ENCODE measurements around the gene MTTP.

The MTTP gene

GRCh38 chr4:99593781-99594641 is 19.4 kb downstream of the MTTP start:
- no peak for DNase-seq

GRCh38 chr4:99594818-99595217 is 20.2 kb downstream of the MTTP start:
- no peak for DNase-seq

GRCh38 chr4:99606716-99607115 is 32.1 kb downstream of the MTTP start:
- no peak for DNase-seq

- no peak for DNase-seq
Observed at GRCh38 chr4:99608417-99608816, 33.8 kb downstream of the MTTP start.

- DNase-seq = no peak
Observed at GRCh38 chr4:99610605-99611175, 36.1 kb downstream of the MTTP start.

- DNase-seq = no peak
Observed at GRCh38 chr4:99612281-99612680, 37.7 kb downstream of the MTTP start.

- DNase-seq = no peak
Observed at GRCh38 chr4:99612704-99613103, 38.1 kb downstream of the MTTP start.

- DNase-seq = no peak
Observed at GRCh38 chr4:99614491-99614890, 39.9 kb downstream of the MTTP start.

- DNase-seq = no peak
Observed at GRCh38 chr4:99615170-99615820, 40.7 kb downstream of the MTTP start.

- no peak for DNase-seq
Observed at GRCh38 chr4:99617374-99617773, 42.8 kb downstream of the MTTP start.

- no peak for DNase-seq
Observed at GRCh38 chr4:99622341-99622740, 47.7 kb downstream of the MTTP start.

GRCh38 chr4:99624141-99624719 is 49.6 kb downstream of the MTTP start:
- DNase-seq = no peak

GRCh38 chr4:99625369-99625768 is 50.7 kb downstream of the MTTP start:
- no peak for DNase-seq

- DNase-seq = no peak
Observed at GRCh38 chr4:99628040-99628439, 53.4 kb downstream of the MTTP start.

- DNase-seq = no peak
Observed at GRCh38 chr4:99629962-99630554, 55.4 kb downstream of the MTTP start.

- DNase-seq = no peak
Observed at GRCh38 chr4:99630857-99631360, 56.3 kb downstream of the MTTP start.

GRCh38 chr4:99633772-99634171 is 59.1 kb downstream of the MTTP start:
- no peak for DNase-seq

GRCh38 chr4:99634742-99635360 is 60.2 kb downstream of the MTTP start:
- no peak for DNase-seq

GRCh38 chr4:99635601-99636000 is 61.0 kb downstream of the MTTP start:
- DNase-seq = no peak

- no peak for DNase-seq
Observed at GRCh38 chr4:99636422-99636821, 61.8 kb downstream of the MTTP start.

GRCh38 chr4:99637174-99637573 is 62.5 kb downstream of the MTTP start:
- DNase-seq = no peak

- DNase-seq = no peak
Observed at GRCh38 chr4:99640676-99641075, 66.1 kb downstream of the MTTP start.
